ENCODE data around the gene DTNA. TPM values are rescaled to one million over a fixed set of nuclear protein-coding genes. Genes with fewer than 3 reads are reported as not detected.

Gene DTNA
- total RNA-seq, 1 donor from 2014 or later = 18.4 TPM

DNA sequence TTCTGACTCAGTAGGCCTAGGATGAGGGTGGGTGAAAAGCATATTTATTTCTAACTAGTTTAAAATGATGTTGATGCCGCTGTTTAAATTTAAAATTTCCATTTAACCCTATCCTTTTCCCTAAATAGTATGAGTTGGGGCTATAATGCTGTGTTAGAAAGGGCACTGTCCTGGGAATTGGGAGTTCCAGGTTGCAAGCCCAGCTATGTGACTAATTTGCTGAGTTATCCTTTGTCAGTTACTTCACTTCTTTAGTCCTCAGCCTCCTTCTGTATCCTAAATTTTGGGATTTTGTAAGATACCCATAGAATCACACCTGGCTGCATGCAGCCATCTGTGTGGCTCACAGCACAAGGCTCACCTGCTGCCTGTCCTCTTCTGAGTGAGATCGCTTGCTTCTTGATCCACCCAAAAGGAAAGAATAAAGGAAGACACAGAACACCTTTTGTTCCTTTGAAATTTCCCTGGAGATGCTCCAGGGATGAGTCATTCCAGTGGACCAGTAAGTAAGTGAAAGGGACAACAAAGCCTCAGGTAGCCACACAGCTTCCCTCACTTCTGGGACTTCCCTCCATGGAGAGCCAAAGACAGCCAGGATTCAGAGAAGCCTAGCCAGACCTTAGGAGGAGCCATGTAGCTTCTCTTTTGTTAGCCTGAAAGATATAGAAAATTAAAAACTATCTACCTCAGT, 97.2 kb downstream of the DTNA start:
- intact Hi-C loops (cut with DNase I) = no loop called here
- TF ChIP-seq, protein P1, sequence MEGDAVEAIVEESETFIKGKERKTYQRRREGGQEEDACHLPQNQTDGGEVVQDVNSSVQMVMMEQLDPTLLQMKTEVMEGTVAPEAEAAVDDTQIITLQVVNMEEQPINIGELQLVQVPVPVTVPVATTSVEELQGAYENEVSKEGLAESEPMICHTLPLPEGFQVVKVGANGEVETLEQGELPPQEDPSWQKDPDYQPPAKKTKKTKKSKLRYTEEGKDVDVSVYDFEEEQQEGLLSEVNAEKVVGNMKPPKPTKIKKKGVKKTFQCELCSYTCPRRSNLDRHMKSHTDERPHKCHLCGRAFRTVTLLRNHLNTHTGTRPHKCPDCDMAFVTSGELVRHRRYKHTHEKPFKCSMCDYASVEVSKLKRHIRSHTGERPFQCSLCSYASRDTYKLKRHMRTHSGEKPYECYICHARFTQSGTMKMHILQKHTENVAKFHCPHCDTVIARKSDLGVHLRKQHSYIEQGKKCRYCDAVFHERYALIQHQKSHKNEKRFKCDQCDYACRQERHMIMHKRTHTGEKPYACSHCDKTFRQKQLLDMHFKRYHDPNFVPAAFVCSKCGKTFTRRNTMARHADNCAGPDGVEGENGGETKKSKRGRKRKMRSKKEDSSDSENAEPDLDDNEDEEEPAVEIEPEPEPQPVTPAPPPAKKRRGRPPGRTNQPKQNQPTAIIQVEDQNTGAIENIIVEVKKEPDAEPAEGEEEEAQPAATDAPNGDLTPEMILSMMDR (IDR thresholded peaks at IDR 0.05) = no peak
- TF ChIP-seq POLR2A (IDR thresholded peaks at IDR 0.05) (no peak), POLR2AphosphoS5 (IDR thresholded peaks at IDR 0.05; ENCODE audit: insufficient read depth in 1 of 2, low read depth in 1 of 2) (no peak)
- no peak for DNase-seq (ENCODE audit: extremely low spot score in 2 of 2)
- Histone ChIP-seq H3K4me1 (no peaks in the 10 kb centered on the region), H3K27me3 (no peaks in the 10 kb centered on the region), H3K9me3 (no peaks in the 10 kb centered on the region), H3K36me3 (peaks cover 0 to 3% of the 10 kb centered on the region in 2 donors), H3K4me3 (no peak overlapping the region), H3K27ac (no peak overlapping the region)

GRCh38 chr18:34808389-34808788, 98.3 kb downstream of the DTNA start:
- TF ChIP-seq, protein P1 (IDR thresholded peaks at IDR 0.05) = no peak
- TF ChIP-seq POLR2AphosphoS5 (IDR thresholded peaks at IDR 0.05; ENCODE audit: insufficient read depth in 1 of 2, low read depth in 1 of 2) = no peak
- TF ChIP-seq POLR2A (IDR thresholded peaks at IDR 0.05) = no peak
- intact Hi-C loops (cut with DNase I) = no loop called here
- peaks cover 0 to 12% of the 10 kb centered on the region in 2 donors for H3K36me3 ChIP-seq
- no peak for DNase-seq (ENCODE audit: extremely low spot score in 2 of 2)
- no peak overlapping the region for H3K4me3 ChIP-seq
- H3K4me1 ChIP-seq = no peaks in the 10 kb centered on the region
- no peaks in the 10 kb centered on the region for H3K27me3 ChIP-seq
- no peaks in the 10 kb centered on the region for H3K9me3 ChIP-seq
- no peak overlapping the region for H3K27ac ChIP-seq

- H3K27me3 ChIP-seq = no peaks in the 10 kb centered on the region
- H3K4me3 ChIP-seq = no peak overlapping the region
- no peaks in the 10 kb centered on the region for H3K9me3 ChIP-seq
- H3K36me3 ChIP-seq = peaks cover 0 to 12% of the 10 kb centered on the region in 2 donors
- TF ChIP-seq, protein P1 (IDR thresholded peaks at IDR 0.05) = peak in 1 of 3 experiments; percentile 39
- TF ChIP-seq POLR2A (IDR thresholded peaks at IDR 0.05) (no peak), POLR2AphosphoS5 (IDR thresholded peaks at IDR 0.05; ENCODE audit: insufficient read depth in 1 of 2, low read depth in 1 of 2) (no peak)
- DNase-seq (ENCODE audit: extremely low spot score in 2 of 2) = no peak
- no peaks in the 10 kb centered on the region for H3K4me1 ChIP-seq
- no peak overlapping the region for H3K27ac ChIP-seq
- intact Hi-C loops (cut with DNase I) = no loop called here
Observed at GRCh38 chr18:34809451-34810072, 99.5 kb downstream of the DTNA start.

GRCh38 chr18:34816183-34816582, 106.1 kb downstream of the DTNA start:
- Histone ChIP-seq H3K4me1 (no peaks in the 10 kb centered on the region), H3K36me3 (peaks cover 0 to 12% of the 10 kb centered on the region in 2 donors), H3K27me3 (no peaks in the 10 kb centered on the region), H3K27ac (no peak overlapping the region), H3K4me3 (no peak overlapping the region), H3K9me3 (no peaks in the 10 kb centered on the region)
- intact Hi-C loops (cut with DNase I) = no loop called here
- TF ChIP-seq POLR2AphosphoS5 (IDR thresholded peaks at IDR 0.05; ENCODE audit: insufficient read depth in 1 of 2, low read depth in 1 of 2) = no peak
- TF ChIP-seq POLR2A (IDR thresholded peaks at IDR 0.05) = no peak
- TF ChIP-seq, protein P1 (IDR thresholded peaks at IDR 0.05) = no peak
- DNase-seq (ENCODE audit: extremely low spot score in 2 of 2) = no peak

DNA sequence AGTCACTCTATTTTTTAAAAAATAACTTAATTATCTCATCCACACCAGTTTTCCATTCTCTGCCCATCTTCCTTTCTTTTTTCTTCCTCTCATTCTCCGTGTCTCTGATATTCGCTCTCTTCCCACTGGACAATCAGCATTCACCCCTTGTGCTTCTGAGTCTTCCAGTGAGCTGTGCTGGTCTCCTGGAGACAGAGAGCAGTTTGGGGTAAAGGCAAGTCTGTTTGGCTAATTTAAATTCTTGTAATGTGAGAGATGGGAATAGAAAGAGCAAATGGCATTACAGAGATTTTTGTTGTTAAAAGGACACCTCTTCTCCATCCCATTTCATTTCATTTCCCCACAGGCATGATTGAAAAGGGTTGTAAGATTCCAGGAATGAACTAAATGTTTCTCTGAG, 107.5 kb downstream of the DTNA start:
- TF ChIP-seq POLR2AphosphoS5 (IDR thresholded peaks at IDR 0.05; ENCODE audit: insufficient read depth in 1 of 2, low read depth in 1 of 2) (no peak), POLR2A (IDR thresholded peaks at IDR 0.05) (no peak)
- TF ChIP-seq, protein P1 (IDR thresholded peaks at IDR 0.05) = no peak
- DNase-seq (ENCODE audit: extremely low spot score in 2 of 2) = no peak

More for the DNA sequence above, 107.5 kb downstream of the DTNA start:
- Histone ChIP-seq H3K27me3 (no peaks in the 10 kb centered on the region), H3K27ac (no peak overlapping the region), H3K9me3 (no peaks in the 10 kb centered on the region), H3K4me3 (no peak overlapping the region), H3K36me3 (peaks cover 0 to 5% of the 10 kb centered on the region in 2 donors), H3K4me1 (no peaks in the 10 kb centered on the region)
- intact Hi-C loops (cut with DNase I) = no loop called here

All from vagina (tissue), 2 donors.